Osteocyte (in vitro differentiated cells): Measurements from ENCODE around the gene EMID1. TPM values are rescaled to one million over a fixed set of nuclear protein-coding genes. Genes with fewer than 3 reads are reported as not detected.

Experiments
- DNase-seq: peaks from one replicate; pipeline ENCODE4 v3.0.0; 2021; ENCODE audit warnings: mixed read lengths; ENCODE audit not compliant: unreplicated experiment; ENCODE audit errors: extremely low spot score
- H3K27ac Mint-ChIP-seq: one replicate; pipeline ENCODE4 v1.8.0; 2021; ENCODE audit warnings: mild to moderate bottlenecking, mixed read lengths; ENCODE audit not compliant: unreplicated experiment
- H3K27me3 Mint-ChIP-seq: one replicate; pipeline ENCODE4 v1.8.0; 2021; ENCODE audit warnings: mixed read lengths; ENCODE audit not compliant: unreplicated experiment
- H3K36me3 Mint-ChIP-seq: one replicate; pipeline ENCODE4 v1.8.0; 2021; ENCODE audit warnings: mixed read lengths; ENCODE audit not compliant: unreplicated experiment
- H3K4me1 Mint-ChIP-seq: one replicate; pipeline ENCODE4 v1.8.0; 2021; ENCODE audit warnings: mixed read lengths; ENCODE audit not compliant: unreplicated experiment
- H3K4me3 Mint-ChIP-seq: one replicate; pipeline ENCODE4 v1.8.0; 2021; ENCODE audit warnings: mild to moderate bottlenecking, moderate library complexity, mixed read lengths; ENCODE audit not compliant: unreplicated experiment
- H3K9me3 Mint-ChIP-seq: one replicate; pipeline ENCODE4 v1.8.0; 2021; ENCODE audit warnings: mixed read lengths; ENCODE audit not compliant: unreplicated experiment
- total RNA-seq: library from RNA; stranded (reverse); gene quantifications from 2 replicates; pipeline ENCODE4 v1.2.1, GENCODE V29; 2021
- TF ChIP-seq, protein P1 (sequence below): fragments of 200-600 bp; sonication (generic); IDR thresholded peaks from 2 replicates; pipeline ENCODE4 v1.5.0; 2021; ENCODE audit warnings: antibody characterized with exemption, mild to moderate bottlenecking, moderate library complexity

EMID1 gene
- total RNA-seq, 1 donor from 2014 or later = 0.51 TPM

DNA sequence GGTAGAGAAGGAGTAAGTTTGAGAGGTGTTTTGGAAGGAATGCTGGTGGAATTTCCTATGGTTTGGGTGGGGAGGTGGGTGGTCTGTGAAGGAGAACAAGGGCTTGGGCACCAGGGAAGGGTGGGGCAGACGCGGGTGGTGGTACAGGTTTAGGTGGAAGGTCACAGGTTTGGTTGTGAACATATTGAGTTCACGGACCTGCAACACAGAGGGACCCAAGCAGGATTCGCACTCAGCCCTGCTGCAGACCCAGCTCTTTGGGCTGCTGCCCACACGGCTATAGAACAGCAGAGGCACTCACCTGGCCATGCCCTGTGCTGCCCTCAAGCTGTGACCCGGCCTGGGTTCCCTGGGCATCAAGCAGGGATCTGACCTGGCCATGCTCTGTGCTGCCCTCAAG is 33.5 kb upstream of the EMID1 start:
- Mint-ChIP-seq H3K27ac (no peak overlapping the region), H3K4me3 (no peak overlapping the region), H3K36me3 (peaks cover 9% of the 10 kb centered on the region), H3K4me1 (no peaks in the 10 kb centered on the region), H3K9me3 (peaks cover 19% of the 10 kb centered on the region), H3K27me3 (peaks cover 31% of the 10 kb centered on the region)
- no peak for DNase-seq
- TF ChIP-seq, protein P1, sequence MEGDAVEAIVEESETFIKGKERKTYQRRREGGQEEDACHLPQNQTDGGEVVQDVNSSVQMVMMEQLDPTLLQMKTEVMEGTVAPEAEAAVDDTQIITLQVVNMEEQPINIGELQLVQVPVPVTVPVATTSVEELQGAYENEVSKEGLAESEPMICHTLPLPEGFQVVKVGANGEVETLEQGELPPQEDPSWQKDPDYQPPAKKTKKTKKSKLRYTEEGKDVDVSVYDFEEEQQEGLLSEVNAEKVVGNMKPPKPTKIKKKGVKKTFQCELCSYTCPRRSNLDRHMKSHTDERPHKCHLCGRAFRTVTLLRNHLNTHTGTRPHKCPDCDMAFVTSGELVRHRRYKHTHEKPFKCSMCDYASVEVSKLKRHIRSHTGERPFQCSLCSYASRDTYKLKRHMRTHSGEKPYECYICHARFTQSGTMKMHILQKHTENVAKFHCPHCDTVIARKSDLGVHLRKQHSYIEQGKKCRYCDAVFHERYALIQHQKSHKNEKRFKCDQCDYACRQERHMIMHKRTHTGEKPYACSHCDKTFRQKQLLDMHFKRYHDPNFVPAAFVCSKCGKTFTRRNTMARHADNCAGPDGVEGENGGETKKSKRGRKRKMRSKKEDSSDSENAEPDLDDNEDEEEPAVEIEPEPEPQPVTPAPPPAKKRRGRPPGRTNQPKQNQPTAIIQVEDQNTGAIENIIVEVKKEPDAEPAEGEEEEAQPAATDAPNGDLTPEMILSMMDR = no peak

DNA sequence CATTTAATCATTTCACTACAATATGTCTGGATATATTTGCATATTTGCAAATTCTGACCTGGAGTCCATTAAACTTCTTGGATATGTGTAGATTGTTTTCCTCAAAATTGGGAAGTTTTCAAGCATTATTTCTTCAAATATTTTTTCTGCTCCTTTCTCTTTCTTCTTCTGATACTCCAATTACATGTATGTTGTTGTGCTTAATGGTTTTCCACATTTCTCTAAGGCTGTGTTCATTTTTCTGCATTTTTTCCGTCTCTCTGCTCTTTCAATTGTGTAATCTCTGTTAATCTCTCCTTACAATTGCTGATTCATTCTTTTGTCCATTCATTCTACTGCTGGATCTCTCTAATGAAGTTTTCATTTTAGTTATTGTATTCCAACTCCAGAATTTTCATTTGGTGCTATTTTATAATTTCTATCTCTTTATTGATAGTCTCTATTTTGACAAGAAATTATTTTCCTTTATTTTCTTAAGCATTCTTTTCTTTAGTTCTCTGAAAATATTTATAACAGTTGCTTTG is 30.3 kb upstream of the EMID1 start:
- Mint-ChIP-seq H3K4me3 (no peak overlapping the region), H3K4me1 (no peaks in the 10 kb centered on the region), H3K27ac (no peak overlapping the region), H3K27me3 (peaks cover 34% of the 10 kb centered on the region), H3K36me3 (peaks cover 9% of the 10 kb centered on the region), H3K9me3 (peaks cover 19% of the 10 kb centered on the region)
- no peak for DNase-seq
- TF ChIP-seq, protein P1 = no peak

DNA sequence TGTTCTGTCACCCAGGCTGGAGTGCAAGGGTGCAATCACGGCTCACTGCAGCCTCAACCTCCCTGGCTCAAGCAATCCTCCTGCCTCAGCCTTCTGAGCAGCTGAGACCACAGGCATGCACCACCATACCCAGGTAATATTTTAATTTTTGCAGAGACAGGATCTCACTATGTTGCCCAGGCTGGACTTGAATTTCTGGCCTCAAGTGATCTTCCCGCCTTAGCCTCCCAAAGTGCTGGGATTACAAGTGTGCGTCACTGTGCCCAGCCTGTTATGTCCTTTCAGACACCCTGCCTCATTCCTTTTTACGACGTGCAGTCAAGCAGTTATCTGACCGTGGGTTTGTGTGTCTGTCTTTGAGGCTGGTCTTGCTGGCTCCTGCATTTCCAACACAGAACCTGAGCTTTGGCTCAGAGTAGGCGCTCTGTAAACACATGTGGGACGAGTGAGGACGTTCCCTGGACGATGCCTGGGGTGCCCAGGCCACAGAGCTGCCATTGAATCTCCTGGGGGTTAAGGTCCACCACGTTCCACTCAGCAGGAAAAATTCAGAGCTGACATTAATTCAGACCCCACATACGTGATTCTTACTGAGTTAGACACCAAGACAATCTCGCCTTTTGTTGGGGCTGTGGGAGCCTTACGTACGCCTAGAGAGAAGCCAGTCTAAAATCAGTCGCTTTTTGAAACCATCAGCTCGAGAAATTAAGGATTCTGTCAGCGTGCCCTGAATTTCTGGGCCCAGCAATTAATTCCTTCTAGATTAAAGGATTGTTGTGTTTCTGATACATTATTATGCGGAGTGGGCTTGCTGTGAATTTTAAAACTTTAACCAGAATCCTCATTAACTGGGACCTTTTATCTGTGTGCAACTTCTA is 21.5 kb upstream of the EMID1 start:
- no peak overlapping the region for H3K27ac Mint-ChIP-seq
- no peaks in the 10 kb centered on the region for H3K9me3 Mint-ChIP-seq
- peaks cover 3% of the 10 kb centered on the region for H3K4me1 Mint-ChIP-seq
- TF ChIP-seq, protein P1 = no peak
- peaks cover 18% of the 10 kb centered on the region for H3K27me3 Mint-ChIP-seq
- no peaks in the 10 kb centered on the region for H3K36me3 Mint-ChIP-seq
- no peak for DNase-seq
- no peak overlapping the region for H3K4me3 Mint-ChIP-seq

DNA sequence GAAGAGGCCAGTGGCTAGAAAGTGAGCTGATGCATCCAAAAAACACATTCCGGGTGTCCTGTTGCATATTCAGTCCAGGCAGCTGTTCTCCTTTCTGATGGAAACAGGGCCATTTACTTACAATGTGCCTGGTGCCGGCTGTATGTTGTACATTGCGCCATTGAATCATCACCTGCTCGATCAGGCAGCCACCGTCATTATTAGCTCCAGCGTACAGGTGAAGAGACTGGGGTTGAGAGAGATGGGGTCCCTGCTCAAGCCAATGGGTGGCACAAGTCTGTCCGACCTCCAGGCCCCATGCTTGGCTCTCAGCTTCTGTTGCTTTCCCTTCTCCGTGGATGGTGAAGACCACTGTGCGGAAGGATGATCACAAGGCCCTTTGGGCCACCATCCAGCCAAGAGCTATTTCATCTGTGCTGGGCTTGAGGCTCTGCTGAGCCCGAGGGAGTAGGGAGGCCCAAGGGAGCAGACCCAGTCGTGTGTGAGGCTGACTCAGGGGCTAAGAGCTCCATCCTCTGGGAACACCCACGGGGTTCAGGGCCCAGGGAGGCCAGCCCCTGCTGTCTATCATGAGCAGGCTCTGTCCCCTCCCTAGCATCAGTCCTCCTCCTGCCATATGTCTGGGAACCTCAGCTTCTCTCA is 20.7 kb upstream of the EMID1 start:
- Mint-ChIP-seq H3K4me1 (peaks cover 3% of the 10 kb centered on the region), H3K9me3 (no peaks in the 10 kb centered on the region), H3K27ac (no peak overlapping the region), H3K4me3 (no peak overlapping the region), H3K27me3 (peaks cover 20% of the 10 kb centered on the region), H3K36me3 (no peaks in the 10 kb centered on the region)
- no peak for DNase-seq
- TF ChIP-seq, protein P1 = no peak

DNA sequence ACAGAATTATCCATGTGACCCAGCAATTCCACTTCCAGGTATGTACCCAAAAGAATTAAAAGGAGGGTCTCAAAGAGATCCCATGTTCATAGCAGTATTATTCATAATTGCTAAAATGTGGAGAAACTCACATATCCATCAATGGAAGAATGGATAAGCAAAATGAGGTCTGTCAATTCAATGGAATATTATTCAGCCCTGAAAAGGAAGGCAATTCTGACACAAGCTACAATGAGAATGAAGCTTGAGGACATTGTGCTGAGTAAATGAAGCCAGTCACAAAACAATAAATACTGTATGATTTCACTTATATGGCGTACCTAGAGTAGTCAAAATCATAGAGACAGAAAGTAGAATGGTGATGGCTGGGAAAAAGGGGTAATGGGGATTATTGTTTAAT is 19.4 kb upstream of the EMID1 start:
- H3K27me3 Mint-ChIP-seq = peaks cover 14% of the 10 kb centered on the region
- H3K4me1 Mint-ChIP-seq = peaks cover 3% of the 10 kb centered on the region
- TF ChIP-seq, protein P1 = no peak
- no peak overlapping the region for H3K4me3 Mint-ChIP-seq
- DNase-seq = no peak
- H3K27ac Mint-ChIP-seq = no peak overlapping the region
- no peaks in the 10 kb centered on the region for H3K9me3 Mint-ChIP-seq
- no peaks in the 10 kb centered on the region for H3K36me3 Mint-ChIP-seq
